GM12878 (cell line): ENCODE measurements around the gene IL1R2. TPM values are rescaled to one million over a fixed set of nuclear protein-coding genes. Genes with fewer than 3 reads are reported as not detected.

ENCODE experiments used
- ATAC-seq: fragments of 200-7000 bp; cut with Tn5 transposase; 3 replicates; pipeline ENCODE4 v1.9.1; 2020; ENCODE audit warnings: mild to moderate bottlenecking, moderate library complexity
- BruUV-seq: library from RNA; stranded (reverse); fragments of 400-500 nt; replicated peaks from 2 replicates; lab custom pipeline; 2021; lab: Mats Ljungman, UMichigan
- CTCF ChIA-PET: fragments of 300-600 bp; sonication (Branson Sonifier 250); formaldehyde crosslinking; extraction: SDS; loops from one replicate; lab custom pipeline; 2021; ENCODE audit warnings: inconsistent platforms; lab: Yijun Ruan, JAX
- POLR2A ChIA-PET: fragments of 350-600 bp; formaldehyde crosslinking; extraction: SDS; loops from one replicate; lab custom pipeline; 2021; ENCODE audit warnings: inconsistent platforms; lab: Charles Lee
- RAD21 ChIA-PET: fragments of 300-600 bp; sonication (Branson Sonifier 250); formaldehyde crosslinking; loops from one replicate; lab custom pipeline; 2023; ENCODE audit warnings: antibody characterized with exemption; ENCODE audit not compliant: unreplicated experiment; lab: Charles Lee
- SMC1A ChIA-PET: fragments of 300-600 bp; sonication (Branson Sonifier 250); formaldehyde crosslinking; loops from one replicate; lab custom pipeline; 2023; ENCODE audit not compliant: unreplicated experiment, uncharacterized antibody; lab: Charles Lee
- DNase-seq: peaks from one replicate; pipeline ENCODE4 v3.0.0-alpha.2; 2011; ENCODE audit warnings: low read depth, low spot score
- FAIRE-seq: peaks from 3 replicates; lab custom pipeline; 2011; peaks lifted over from hg19 to GRCh38; lab: Jason Lieb, UNC
- H2AFZ ChIP-seq: 2 replicates; pipeline ENCODE4 v1.6.0; 2011; ENCODE audit warnings: low read depth, low read length, control low read depth; ENCODE audit not compliant: control insufficient read depth
- H3K27ac ChIP-seq: 2 replicates; pipeline ENCODE4 v1.5.1; 2011; ENCODE audit warnings: control low read depth; ENCODE audit not compliant: control insufficient read depth, insufficient read depth
- H3K27me3 ChIP-seq, 2 experiments: replicated peaks in 1 of 2; 2 replicates each; pipeline versions ENCODE4 v1.6.0 to v1.6.1; 2011; ENCODE audit warnings: low read length in 1 of 2; ENCODE audit not compliant: control insufficient read depth in 2 of 2, insufficient read depth in 2 of 2
- H3K36me3 ChIP-seq, 2 experiments: 2 replicates each; pipeline ENCODE4 v1.5.1; 2011; ENCODE audit warnings: low read length in 1 of 2; ENCODE audit not compliant: control insufficient read depth in 2 of 2, insufficient read depth in 2 of 2
- H3K4me1 ChIP-seq: 2 replicates; pipeline ENCODE4 v1.6.1; 2011; ENCODE audit warnings: mild to moderate bottlenecking, low read length, moderate library complexity, mixed read lengths; ENCODE audit not compliant: control insufficient read depth, insufficient read depth
- H3K4me2 ChIP-seq: 2 replicates; pipeline ENCODE4 v1.6.0; 2011; ENCODE audit warnings: control low read depth; ENCODE audit not compliant: control insufficient read depth, insufficient read depth
- H3K4me3 ChIP-seq: fragments of 200-600 bp; sonication (generic); 2 replicates; pipeline ENCODE4 v1.5.1; 2016
- H3K79me2 ChIP-seq: 2 replicates; pipeline ENCODE4 v1.6.0; 2011; ENCODE audit warnings: low read length; ENCODE audit not compliant: control insufficient read depth, insufficient read depth
- H3K9ac ChIP-seq: 2 replicates; pipeline ENCODE4 v1.8.0; 2011; ENCODE audit warnings: low read length, control low read depth, mixed read lengths; ENCODE audit not compliant: control insufficient read depth, insufficient read depth
- H3K9me3 ChIP-seq: replicated peaks from 3 replicates; pipeline ENCODE4 v1.5.1; 2011; ENCODE audit warnings: mild to moderate bottlenecking, low read length; ENCODE audit not compliant: control insufficient read depth, insufficient read depth
- H4K20me1 ChIP-seq: 2 replicates; pipeline ENCODE4 v1.6.0; 2011; ENCODE audit not compliant: control insufficient read depth, insufficient read depth
- CBX3 ChIP-seq: fragments of 200-600 bp; sonication (generic); IDR thresholded peaks from 2 replicates; pipeline ENCODE4 v1.6.1; 2016; ENCODE audit warnings: low read depth, borderline replicate concordance
- CHD2 ChIP-seq: IDR thresholded peaks from 2 replicates; pipeline ENCODE4 v1.6.1; 2011; ENCODE audit warnings: low read depth, low read length, improper control_type of control experiment, borderline replicate concordance
- CHD4 ChIP-seq: fragments of 200-600 bp; sonication (generic); IDR thresholded peaks from 2 replicates; pipeline ENCODE4 v1.6.1; 2016; ENCODE audit warnings: mild to moderate bottlenecking
- E4F1 ChIP-seq: fragments of 450-650 bp; IDR thresholded peaks from 2 replicates; pipeline ENCODE4 v1.6.1; 2018; ENCODE audit warnings: borderline replicate concordance, mild to moderate bottlenecking; ENCODE audit not compliant: partially characterized antibody
- ESRRA ChIP-seq: IDR thresholded peaks from 2 replicates; pipeline ENCODE4 v1.6.1; 2012; ENCODE audit warnings: mild to moderate bottlenecking, low read length, improper control_type of control experiment
- ETV6 ChIP-seq, 2 experiments: fragments of 450-650 bp in 1 of 2; IDR thresholded peaks in 1 of 2; conservative IDR thresholded peaks in 1 of 2; 2 replicates each; pipeline ENCODE4 v1.6.1; 2014; ENCODE audit warnings: antibody characterized with exemption in 1 of 2, borderline replicate concordance in 1 of 2, low read depth in 1 of 2, mild to moderate bottlenecking in 1 of 2, moderate library complexity in 1 of 2
- MLLT1 ChIP-seq: fragments of 450-650 bp; IDR thresholded peaks from 2 replicates; pipeline ENCODE4 v1.6.1; 2016; ENCODE audit warnings: mild to moderate bottlenecking
- MTA3 ChIP-seq: IDR thresholded peaks from 2 replicates; pipeline ENCODE4 v1.6.1; 2012; ENCODE audit warnings: low read length, inconsistent platforms, borderline replicate concordance
- NFXL1 ChIP-seq: fragments of 450-650 bp; IDR thresholded peaks from 2 replicates; pipeline ENCODE4 v1.6.1; 2017; ENCODE audit warnings: antibody characterized with exemption, mild to moderate bottlenecking, borderline replicate concordance
- POU2F2 ChIP-seq: IDR thresholded peaks from 3 replicates; pipeline ENCODE4 v1.6.1; 2011; ENCODE audit warnings: low read depth, mild to moderate bottlenecking, low read length, borderline replicate concordance
- RBBP5 ChIP-seq: fragments of 200-600 bp; sonication (generic); conservative IDR thresholded peaks from 2 replicates; pipeline ENCODE4 v1.6.1; 2016
- SKIL ChIP-seq: fragments of 450-650 bp; IDR thresholded peaks from 2 replicates; pipeline ENCODE4 v1.6.1; 2017; ENCODE audit warnings: mild to moderate bottlenecking, low read depth, inconsistent platforms; ENCODE audit not compliant: poor library complexity, severe bottlenecking
- SUZ12 ChIP-seq: fragments of 200-600 bp; sonication (generic); IDR thresholded peaks from one replicate; pipeline ENCODE4 v1.6.1; 2018; ENCODE audit warnings: antibody characterized with exemption, mild to moderate bottlenecking; ENCODE audit not compliant: unreplicated experiment
- ZBTB33 ChIP-seq: fragments of 450-650 bp; IDR thresholded peaks from 2 replicates; pipeline ENCODE4 v1.6.1; 2017; ENCODE audit warnings: mild to moderate bottlenecking
- ZNF217 ChIP-seq: fragments of 450-650 bp; IDR thresholded peaks from 2 replicates; pipeline ENCODE4 v1.6.1; 2017; ENCODE audit warnings: antibody characterized with exemption, mild to moderate bottlenecking
- WGBS: methylation state at CpG from one replicate; pipeline ENCODE4 v1.1.6; 2016; ENCODE audit warnings: low lambda C conversion rate; ENCODE audit not compliant: insufficient replicate concordance, insufficient coverage; ENCODE audit errors: missing lambda C conversion rate; 5-methylcytosine and 5-hydroxymethylcytosine counted together
- in situ Hi-C: fragments of 300-500 bp; cut with MboI; formaldehyde crosslinking; loops from 9 replicates; pipeline ENCODE4 v1.14.3; 2018; ENCODE audit warnings: mixed read lengths
- intact Hi-C: fragments of 100-400 bp; cut with micrococcal nuclease; formaldehyde crosslinking; loops from one replicate; pipeline ENCODE4 v1.14.2; 2022; ENCODE audit not compliant: unreplicated experiment
- polyA plus RNA-seq, 11 experiments: library from polyadenylated mRNA; depleted of rRNA in 4 of 11; unstranded in 6 of 11; stranded (reverse) in 5 of 11; fragments of >200 nt; fragmentation: Nextera tagmentation in 4 of 11; fragmentation: Illumina TruSeq in 1 of 11; extraction: Ambion mirVana in 4 of 11; extraction: Trizol in 1 of 11; gene quantifications; 1 replicate in 1 of 11; 2 replicates in 10 of 11; pipeline versions ENCODE4 v1.2.1 to v1.2.3, GENCODE V29; 2011 to 2016; ENCODE audit warnings: inconsistent platforms in 2 of 11, missing spikeins in 2 of 11, low read depth in 1 of 11
- total RNA-seq, 4 experiments: library from RNA; depleted of rRNA in 3 of 4; stranded (reverse); fragments of >200 nt in 3 of 4; fragmentation: Illumina TruSeq in 1 of 4; extraction: Trizol in 1 of 4; gene quantifications; 2 replicates each; pipeline versions ENCODE4 v1.2.1 to v1.2.3, GENCODE V29; 2013 to 2021

Gene IL1R2
- total and polyA plus RNA-seq, 10 of the 15 experiments (the other 5 are each of a cell fraction or from before 2014, with no cell fraction given): 0.44 to 6.4 (median 0.62) TPM

- no peak overlapping the region for H3K4me3 ChIP-seq
- no peak overlapping the region for H2AFZ ChIP-seq
- H3K36me3 ChIP-seq: no peaks in the 10 kb centered on the region
- H4K20me1 ChIP-seq: no peaks in the 10 kb centered on the region
- in situ Hi-C loops (loop anchor here (5.0 kb wide), 3 partner anchors 213 to 423 kb away; no protein-coding TSS in a partner anchor), intact Hi-C loops (loop anchor here (2.0 to 5.0 kb wide), 2 partner anchors 76 to 143 kb away; no protein-coding TSS in a partner anchor)
- H3K4me1 ChIP-seq: peaks cover 7% of the 10 kb centered on the region
- RAD21 ChIA-PET: interaction anchor here (0.6 to 6.1 kb wide), 22 partner anchors 10 to 231 kb away, joined by 3 to 115 read pairs (median 16); no protein-coding TSS in a partner anchor
- no TSS peak for BruUV-seq
- DNase-seq (no peak), FAIRE-seq (no peak), ATAC-seq (no peak)
- no peaks in the 10 kb centered on the region for H3K27me3 ChIP-seq
- no peak overlapping the region for H3K4me2 ChIP-seq
- H3K27ac ChIP-seq: peak overlapping the region; percentile 55
- POLR2A ChIA-PET: interaction anchor here (0.6 to 5.8 kb wide), 10 partner anchors 9 to 215 kb away, joined by 3 to 35 read pairs (median 7); no protein-coding TSS in a partner anchor
- CTCF ChIA-PET: interaction anchor here (0.8 to 15.7 kb wide), 13 partner anchors 9 to 214 kb away, joined by 3 to 370 read pairs (median 5); no protein-coding TSS in a partner anchor
- 56% methylated on average over 12 of the region's 12 CpGs for whole genome bisulfite sequencing
- H3K79me2 ChIP-seq: no peaks in the 10 kb centered on the region
- SMC1A ChIA-PET: interaction anchor here (0.6 to 7.4 kb wide), 24 partner anchors 11 to 219 kb away, joined by 3 to 157 read pairs (median 24); no protein-coding TSS in a partner anchor
- H3K9me3 ChIP-seq: no peaks in the 10 kb centered on the region; the same call in 2 of the 3 replicates
- no peak overlapping the region for H3K9ac ChIP-seq
- TF ChIP-seq MLLT1 (0 out of 2 replicates have a peak, but pooled peaks have one; percentile 8), ZBTB33 (peak; percentile 87), E4F1 (no peak), ZNF217 (no peak), NFXL1 (no peak), SKIL (no peak), CHD4 (no peak), CHD2 (no peak), CBX3 (no peak), SUZ12 (no peak), ETV6 (conservative IDR thresholded peaks at IDR 0.05 in 1 of 2, IDR thresholded peaks at IDR 0.05 in 1 of 2; ENCODE audit: borderline replicate concordance in 1 of 2, low read depth in 1 of 2) (no peak), MTA3 (no peak), ESRRA (no peak), RBBP5 (no peak), POU2F2 (no peak)
These were observed 32.6 kb downstream of the IL1R2 start for GRCh38 chr2:102024410-102024809.
